Ishikawa (cell line): ENCODE results near the gene CEP85.

ENCODE experiments used
- CEBPB ChIP-seq: IDR thresholded peaks from 2 replicates; pipeline ENCODE4 v1.6.1; 2012
- CREB1 ChIP-seq: IDR thresholded peaks from 2 replicates; pipeline ENCODE4 v1.6.1; 2012; ENCODE audit warnings: low read depth
- EP300 ChIP-seq: IDR thresholded peaks from 2 replicates; pipeline ENCODE4 v1.6.1; 2012; ENCODE audit warnings: borderline replicate concordance
- MAX ChIP-seq: IDR thresholded peaks from 2 replicates; pipeline ENCODE4 v1.6.1; 2012
- RAD21 ChIP-seq: IDR thresholded peaks from 2 replicates; pipeline ENCODE4 v1.6.1; 2012; ENCODE audit warnings: low read depth
- TAF1 ChIP-seq: IDR thresholded peaks from 2 replicates; pipeline ENCODE4 v1.6.1; 2012; ENCODE audit warnings: low read depth, mild to moderate bottlenecking
- TCF12 ChIP-seq: IDR thresholded peaks from 2 replicates; pipeline ENCODE4 v1.6.1; 2012; ENCODE audit warnings: low read depth
- TEAD4 ChIP-seq: IDR thresholded peaks from 2 replicates; pipeline ENCODE4 v1.6.1; 2012
- USF1 ChIP-seq: IDR thresholded peaks from 2 replicates; pipeline ENCODE4 v1.6.1; 2012
- YY1 ChIP-seq: IDR thresholded peaks from 2 replicates; pipeline ENCODE4 v1.6.1; 2012; ENCODE audit warnings: low read depth
- ZBTB7A ChIP-seq: IDR thresholded peaks from 2 replicates; pipeline ENCODE4 v1.6.1; 2012; ENCODE audit warnings: low read depth
- TF ChIP-seq, protein P1 (sequence below): IDR thresholded peaks from 2 replicates; pipeline ENCODE4 v1.6.1; 2012; ENCODE audit warnings: low read depth, mild to moderate bottlenecking

DNA sequence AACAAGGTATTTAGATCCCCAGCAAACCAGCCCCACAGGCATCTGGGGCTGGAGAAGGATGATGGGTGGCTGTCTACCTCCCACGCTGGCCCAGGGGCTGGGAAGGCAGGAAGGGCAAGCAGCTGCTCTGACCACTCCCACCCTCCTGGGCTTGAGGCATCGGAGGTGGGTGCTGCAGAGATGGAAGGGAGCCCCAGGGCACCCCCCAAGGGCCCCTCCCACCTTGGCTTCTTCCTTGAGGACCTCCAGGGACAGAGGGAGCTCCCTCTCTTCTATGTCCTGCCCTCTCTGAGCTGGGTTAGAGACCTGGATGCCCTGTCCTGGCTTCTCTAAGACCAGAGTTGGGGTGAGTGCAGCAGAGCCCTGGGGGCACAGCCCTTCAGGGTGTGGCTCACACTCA is 86.9 kb downstream of the CEP85 start:
- TF ChIP-seq MAX: no peak
- TF ChIP-seq CREB1: no peak
- TF ChIP-seq EP300: no peak
- TF ChIP-seq, protein P1, sequence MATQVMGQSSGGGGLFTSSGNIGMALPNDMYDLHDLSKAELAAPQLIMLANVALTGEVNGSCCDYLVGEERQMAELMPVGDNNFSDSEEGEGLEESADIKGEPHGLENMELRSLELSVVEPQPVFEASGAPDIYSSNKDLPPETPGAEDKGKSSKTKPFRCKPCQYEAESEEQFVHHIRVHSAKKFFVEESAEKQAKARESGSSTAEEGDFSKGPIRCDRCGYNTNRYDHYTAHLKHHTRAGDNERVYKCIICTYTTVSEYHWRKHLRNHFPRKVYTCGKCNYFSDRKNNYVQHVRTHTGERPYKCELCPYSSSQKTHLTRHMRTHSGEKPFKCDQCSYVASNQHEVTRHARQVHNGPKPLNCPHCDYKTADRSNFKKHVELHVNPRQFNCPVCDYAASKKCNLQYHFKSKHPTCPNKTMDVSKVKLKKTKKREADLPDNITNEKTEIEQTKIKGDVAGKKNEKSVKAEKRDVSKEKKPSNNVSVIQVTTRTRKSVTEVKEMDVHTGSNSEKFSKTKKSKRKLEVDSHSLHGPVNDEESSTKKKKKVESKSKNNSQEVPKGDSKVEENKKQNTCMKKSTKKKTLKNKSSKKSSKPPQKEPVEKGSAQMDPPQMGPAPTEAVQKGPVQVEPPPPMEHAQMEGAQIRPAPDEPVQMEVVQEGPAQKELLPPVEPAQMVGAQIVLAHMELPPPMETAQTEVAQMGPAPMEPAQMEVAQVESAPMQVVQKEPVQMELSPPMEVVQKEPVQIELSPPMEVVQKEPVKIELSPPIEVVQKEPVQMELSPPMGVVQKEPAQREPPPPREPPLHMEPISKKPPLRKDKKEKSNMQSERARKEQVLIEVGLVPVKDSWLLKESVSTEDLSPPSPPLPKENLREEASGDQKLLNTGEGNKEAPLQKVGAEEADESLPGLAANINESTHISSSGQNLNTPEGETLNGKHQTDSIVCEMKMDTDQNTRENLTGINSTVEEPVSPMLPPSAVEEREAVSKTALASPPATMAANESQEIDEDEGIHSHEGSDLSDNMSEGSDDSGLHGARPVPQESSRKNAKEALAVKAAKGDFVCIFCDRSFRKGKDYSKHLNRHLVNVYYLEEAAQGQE: no peak
- TF ChIP-seq TAF1: no peak
- no peak for TF ChIP-seq CEBPB
- TF ChIP-seq ZBTB7A: no peak
- no peak for TF ChIP-seq RAD21
- no peak for TF ChIP-seq YY1
- TF ChIP-seq TEAD4: no peak
- TF ChIP-seq USF1: no peak
- no peak for TF ChIP-seq TCF12
